Measurements from ENCODE around the gene GZMM. TPM values are rescaled to one million over a fixed set of nuclear protein-coding genes. Genes with fewer than 3 reads are reported as not detected.

Gene GZMM
- total RNA-seq, 4 donors from 2014 or later = 0.50 to 0.58 TPM; not detected in 2

DNA sequence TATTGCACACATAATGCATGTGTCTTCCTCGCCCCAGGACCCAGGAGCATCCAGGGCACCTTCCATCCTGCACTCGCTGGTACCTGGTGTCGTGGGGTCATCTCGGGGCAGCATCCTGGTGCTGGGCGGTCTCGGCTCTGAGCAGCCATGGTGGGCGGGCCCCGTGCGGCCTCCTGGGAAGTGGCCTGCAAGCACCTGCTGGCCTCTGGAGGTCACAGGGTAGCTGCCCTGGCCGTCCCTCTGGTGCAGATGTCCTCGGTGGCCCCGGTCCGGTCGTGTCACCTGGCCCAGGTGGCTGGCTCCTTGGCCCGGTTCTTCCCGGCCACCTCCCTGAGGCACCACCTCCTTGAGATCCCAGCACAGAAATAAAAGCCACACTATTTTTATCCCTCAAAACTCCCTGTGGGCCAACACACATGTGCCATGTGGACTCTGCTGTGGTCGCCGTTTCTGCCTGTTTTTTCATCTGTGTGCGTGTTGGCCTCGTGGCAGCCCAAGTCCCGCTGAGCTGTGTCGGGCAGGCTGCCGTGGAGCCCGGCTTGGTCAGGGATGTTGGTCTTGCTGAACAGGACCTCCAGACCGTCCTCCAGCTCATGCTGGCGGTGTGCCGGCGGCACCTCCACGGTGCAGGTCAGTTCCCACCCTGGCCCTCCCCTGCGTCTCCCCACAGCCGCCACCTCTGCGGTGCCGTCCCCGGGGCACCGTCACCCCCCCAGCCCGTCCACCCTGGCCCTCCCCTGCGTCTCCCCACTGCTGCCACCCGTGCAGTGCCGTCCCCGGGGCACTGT is 5.0 kb upstream of the GZMM start:
- DNase-seq (ENCODE audit: extremely low spot score) = no peak
- Histone ChIP-seq H3K27me3 (no peaks in the 10 kb centered on the region), H3K27ac (replicated peaks in 1 of 4) (no peak overlapping the region), H3K36me3 (peaks cover 52 to 76% (median 71%) of the 10 kb centered on the region in 4 donors), H3K4me3 (no peak overlapping the region), H3K4me1 (peaks cover 21 to 46% (median 32%) of the 10 kb centered on the region in 4 donors), H3K9me3 (no peaks in the 10 kb centered on the region)
- TF ChIP-seq EP300 (IDR thresholded peaks at IDR 0.05) = no peak
- no peak for TF ChIP-seq POLR2AphosphoS5 (IDR thresholded peaks at IDR 0.05)
- intact Hi-C loops (cut with DNase I) = no loop called here
- 72% methylated on average over 26 of the region's 40 CpGs for WGBS

DNA sequence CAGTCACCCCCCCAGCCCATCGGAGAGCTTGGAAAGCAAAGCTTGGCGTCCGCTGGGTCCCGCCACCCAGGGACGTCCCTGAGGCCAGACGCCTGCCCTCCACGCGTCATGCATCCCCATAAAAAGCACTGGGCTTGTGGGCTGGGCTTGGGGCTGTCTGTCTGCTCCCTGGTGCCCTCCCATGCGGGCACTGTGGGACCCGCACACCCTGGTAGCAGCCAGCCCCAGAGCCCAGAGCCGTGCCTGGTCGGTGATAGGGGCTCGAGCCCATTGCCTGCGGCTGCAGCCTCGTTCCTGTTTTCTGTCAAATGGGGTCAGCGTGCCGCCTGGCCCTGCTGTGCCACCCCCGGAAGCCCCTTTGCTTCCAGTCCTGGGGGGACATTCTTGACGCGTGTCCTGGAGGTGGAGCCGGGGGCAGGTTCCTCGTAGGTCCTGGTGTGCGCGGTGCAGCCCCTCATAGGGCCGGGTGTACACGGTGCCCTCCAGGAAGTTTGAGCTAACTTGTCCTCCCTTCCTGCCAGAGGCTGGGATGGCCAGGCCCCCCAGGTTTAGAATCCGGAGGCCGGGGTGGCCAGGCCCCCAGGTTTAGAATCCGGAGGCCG is 4.3 kb upstream of the GZMM start:
- TF ChIP-seq, protein P1, sequence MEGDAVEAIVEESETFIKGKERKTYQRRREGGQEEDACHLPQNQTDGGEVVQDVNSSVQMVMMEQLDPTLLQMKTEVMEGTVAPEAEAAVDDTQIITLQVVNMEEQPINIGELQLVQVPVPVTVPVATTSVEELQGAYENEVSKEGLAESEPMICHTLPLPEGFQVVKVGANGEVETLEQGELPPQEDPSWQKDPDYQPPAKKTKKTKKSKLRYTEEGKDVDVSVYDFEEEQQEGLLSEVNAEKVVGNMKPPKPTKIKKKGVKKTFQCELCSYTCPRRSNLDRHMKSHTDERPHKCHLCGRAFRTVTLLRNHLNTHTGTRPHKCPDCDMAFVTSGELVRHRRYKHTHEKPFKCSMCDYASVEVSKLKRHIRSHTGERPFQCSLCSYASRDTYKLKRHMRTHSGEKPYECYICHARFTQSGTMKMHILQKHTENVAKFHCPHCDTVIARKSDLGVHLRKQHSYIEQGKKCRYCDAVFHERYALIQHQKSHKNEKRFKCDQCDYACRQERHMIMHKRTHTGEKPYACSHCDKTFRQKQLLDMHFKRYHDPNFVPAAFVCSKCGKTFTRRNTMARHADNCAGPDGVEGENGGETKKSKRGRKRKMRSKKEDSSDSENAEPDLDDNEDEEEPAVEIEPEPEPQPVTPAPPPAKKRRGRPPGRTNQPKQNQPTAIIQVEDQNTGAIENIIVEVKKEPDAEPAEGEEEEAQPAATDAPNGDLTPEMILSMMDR (IDR thresholded peaks at IDR 0.05) = no peak
- TF ChIP-seq EP300 (IDR thresholded peaks at IDR 0.05) (no peak), POLR2AphosphoS5 (IDR thresholded peaks at IDR 0.05) (no peak), POLR2A (IDR thresholded peaks at IDR 0.05; ENCODE audit: low read depth) (no peak)
- no peak for DNase-seq (ENCODE audit: extremely low spot score)
- Histone ChIP-seq H3K27me3 (no peaks in the 10 kb centered on the region), H3K4me3 (no peak overlapping the region), H3K27ac (replicated peaks in 1 of 4) (no peak overlapping the region), H3K36me3 (peaks cover 52 to 76% (median 71%) of the 10 kb centered on the region in 4 donors), H3K9me3 (no peaks in the 10 kb centered on the region), H3K4me1 (peaks cover 14 to 47% (median 30%) of the 10 kb centered on the region in 4 donors)
- WGBS = 93% methylated on average over 5 of the region's 30 CpGs
- intact Hi-C loops (cut with DNase I) = no loop called here

DNA sequence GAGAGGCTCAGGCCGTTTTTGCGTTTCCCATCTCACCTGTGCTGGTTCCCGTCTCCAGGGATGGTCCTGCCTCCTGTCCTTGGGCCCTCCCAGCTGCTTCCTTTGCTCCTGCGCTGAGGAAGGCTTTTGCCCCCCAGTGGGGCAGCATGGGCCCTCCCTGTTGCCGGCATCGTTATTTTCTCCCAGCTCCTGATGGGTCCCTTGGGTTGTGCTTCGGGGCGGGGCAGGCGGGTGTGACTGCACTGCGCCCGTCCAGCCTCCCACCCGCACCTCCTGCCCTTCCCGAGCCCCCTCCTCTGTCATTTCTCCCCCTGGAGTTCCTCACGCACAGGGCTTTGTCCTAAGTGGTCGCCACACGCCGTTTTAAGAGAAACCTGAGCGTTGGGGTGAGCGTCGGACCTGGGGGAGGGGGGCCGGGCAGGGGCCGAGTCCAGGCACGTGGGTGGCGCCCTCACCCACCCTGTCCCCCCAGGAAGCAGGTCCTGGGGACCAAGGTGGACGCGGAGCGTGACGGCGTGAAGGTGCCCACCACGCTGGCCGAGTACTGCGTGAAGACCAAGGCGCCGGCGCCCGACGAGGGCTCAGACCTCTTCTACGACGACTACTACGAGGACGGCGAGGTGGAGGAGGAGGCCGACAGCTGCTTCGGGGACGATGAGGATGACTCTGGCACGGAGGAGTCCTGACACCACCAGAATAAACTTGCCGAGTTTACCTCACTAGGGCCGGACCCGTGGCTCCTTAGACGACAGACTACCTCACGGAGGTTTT is 2.8 kb upstream of the GZMM start:
- 87% methylated on average over 37 of the region's 51 CpGs for WGBS
- intact Hi-C loops (cut with DNase I) = no loop called here
- H3K4me1 ChIP-seq = peaks cover 0 to 37% (median 17%) of the 10 kb centered on the region in 4 donors
- no peak overlapping the region for H3K27ac ChIP-seq (replicated peaks in 1 of 4)
- DNase-seq (ENCODE audit: extremely low spot score) = no peak
- no peak for TF ChIP-seq POLR2AphosphoS5 (IDR thresholded peaks at IDR 0.05)
- no peak for TF ChIP-seq EP300 (IDR thresholded peaks at IDR 0.05)
- TF ChIP-seq, protein P1 (IDR thresholded peaks at IDR 0.05) = no peak
- H3K9me3 ChIP-seq = no peaks in the 10 kb centered on the region
- no peaks in the 10 kb centered on the region for H3K27me3 ChIP-seq
- H3K36me3 ChIP-seq = peaks cover 48 to 62% (median 60%) of the 10 kb centered on the region in 4 donors
- no peak overlapping the region for H3K4me3 ChIP-seq

DNA sequence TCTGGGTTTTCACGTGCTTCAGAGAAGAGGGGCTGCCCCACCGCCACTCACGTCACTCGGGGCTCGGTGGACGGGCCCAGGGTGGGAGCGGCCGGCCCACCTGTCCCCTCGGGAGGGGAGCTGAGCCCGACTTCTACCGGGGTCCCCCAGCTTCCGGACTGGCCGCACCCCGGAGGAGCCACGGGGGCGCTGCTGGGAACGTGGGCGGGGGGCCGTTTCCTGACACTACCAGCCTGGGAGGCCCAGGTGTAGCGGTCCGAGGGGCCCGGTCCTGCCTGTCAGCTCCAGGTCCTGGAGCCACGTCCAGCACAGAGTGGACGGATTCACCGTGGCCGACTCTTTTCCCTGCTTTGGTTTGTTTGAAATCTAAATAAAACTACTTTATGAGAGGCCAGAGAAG is 2.2 kb upstream of the GZMM start:
- peaks cover 41 to 56% (median 54%) of the 10 kb centered on the region in 4 donors for H3K36me3 ChIP-seq
- no peak for TF ChIP-seq POLR2AphosphoS5 (IDR thresholded peaks at IDR 0.05)
- no peak for TF ChIP-seq POLR2A (IDR thresholded peaks at IDR 0.05; ENCODE audit: low read depth)
- TF ChIP-seq, protein P1 (IDR thresholded peaks at IDR 0.05) = no peak
- no peak for TF ChIP-seq EP300 (IDR thresholded peaks at IDR 0.05)

More for the DNA sequence above, 2.2 kb upstream of the GZMM start:
- intact Hi-C loops (cut with DNase I) = no loop called here
- Histone ChIP-seq H3K4me1 (peaks cover 0 to 30% (median 14%) of the 10 kb centered on the region in 4 donors), H3K4me3 (no peak overlapping the region), H3K27me3 (peaks cover 0 to under 1% (median 0%) of the 10 kb centered on the region in 4 donors), H3K27ac (replicated peaks in 1 of 4) (no peak overlapping the region), H3K9me3 (no peaks in the 10 kb centered on the region)
- DNase-seq (ENCODE audit: extremely low spot score) = no peak
- 86% methylated on average over 26 of the region's 26 CpGs for WGBS
